Endometrial microvascular endothelial cells (primary cell): ENCODE measurements around the gene LGALS7. TPM values are rescaled to one million over a fixed set of nuclear protein-coding genes. Genes with fewer than 3 reads are reported as not detected.
"Not testable (repeated sequence)": the region's sequence is repeated elsewhere in the genome, so short reads cannot be mapped to it uniquely, and the experiment has no call there.

ENCODE experiments used
- in situ Hi-C: cut with HindIII; loops from 2 replicates; pipeline ENCODE4 v1.10.0; 2017; ENCODE audit warnings: low sequenced_read_pairs, low pct_unique_long_range_greater_than_20kb; ENCODE audit errors: inconsistent ontology term
- total RNA-seq: library from RNA; depleted of rRNA; stranded (reverse); fragments of >200 nt; gene quantifications from one replicate; pipeline ENCODE4 v1.2.3, GENCODE V29; 2015; ENCODE audit errors: inconsistent ontology term

LGALS7 gene
- total RNA-seq, 1 donor from 2014 or later = not detected

- in situ Hi-C loops = no loop called here
These were observed 28.2 kb upstream of the LGALS7 start for GRCh38 chr19:38801359-38802095.

GRCh38 chr19:38800577-38801347 is 27.4 kb upstream of the LGALS7 start:
- in situ Hi-C loops = no loop called here

- in situ Hi-C loops = no loop called here
These were observed 25.8 kb upstream of the LGALS7 start for GRCh38 chr19:38799104-38799503.

GRCh38 chr19:38797781-38798180 is 24.5 kb upstream of the LGALS7 start:
- in situ Hi-C loops = not testable (repeated sequence)

GRCh38 chr19:38796154-38796553 is 22.8 kb upstream of the LGALS7 start:
- in situ Hi-C loops = no loop called here

- in situ Hi-C loops = no loop called here
These were observed 22.2 kb upstream of the LGALS7 start for GRCh38 chr19:38795549-38795948.

GRCh38 chr19:38793671-38794070 is 20.4 kb upstream of the LGALS7 start:
- in situ Hi-C loops = no loop called here

GRCh38 chr19:38793177-38793576 is 19.9 kb upstream of the LGALS7 start:
- in situ Hi-C loops = no loop called here

GRCh38 chr19:38792250-38793111 is 19.2 kb upstream of the LGALS7 start:
- in situ Hi-C loops = no loop called here

GRCh38 chr19:38791451-38792064 is 18.2 kb upstream of the LGALS7 start:
- in situ Hi-C loops = not testable (repeated sequence)

- in situ Hi-C loops = not testable (repeated sequence)
These were observed 17.4 kb upstream of the LGALS7 start for GRCh38 chr19:38790507-38791403.

- in situ Hi-C loops = no loop called here
These were observed 15.3 kb upstream of the LGALS7 start, which contains the start of gene LGALS7B for GRCh38 chr19:38788478-38789243. Gene LGALS7B (plus strand): TSS chr19:38789200. CDS start chr19:38789227, 27 bp downstream.

- in situ Hi-C loops = no loop called here
These were observed 13.4 kb upstream of the LGALS7 start for GRCh38 chr19:38786572-38787265.

GRCh38 chr19:38786061-38786460 is 12.7 kb upstream of the LGALS7 start:
- in situ Hi-C loops = not testable (repeated sequence)

- in situ Hi-C loops = no loop called here
These were observed 11.9 kb upstream of the LGALS7 start for GRCh38 chr19:38785187-38785699.

- in situ Hi-C loops = no loop called here
These were observed 10.9 kb upstream of the LGALS7 start for GRCh38 chr19:38784224-38784623.
